Prostate gland (tissue), 2 donors: Measurements from ENCODE around the gene PIK3R2.

Experiments used
- CTCF ChIP-seq, 4 experiments: fragments of 200-600 bp in 2 of 4; fragments of 450-650 bp in 2 of 4; sonication (generic) in 2 of 4; IDR thresholded peaks; 1 replicate in 3 of 4; 2 replicates in 1 of 4; pipeline ENCODE4 v1.5.1; 2016 to 2019; ENCODE audit warnings: antibody characterized with exemption in 4 of 4, mild to moderate bottlenecking in 2 of 4, moderate library complexity in 2 of 4
- POLR2A ChIP-seq: fragments of 450-650 bp; IDR thresholded peaks from one replicate; pipeline ENCODE4 v1.6.1; 2016; ENCODE audit warnings: antibody characterized with exemption, mild to moderate bottlenecking
- POLR2AphosphoS5 ChIP-seq: sonication (generic); formaldehyde crosslinking; IDR thresholded peaks from one replicate; pipeline ENCODE4 v1.6.1; 2017; ENCODE audit warnings: antibody characterized with exemption

- no peak for TF ChIP-seq POLR2AphosphoS5
- TF ChIP-seq CTCF (IDR thresholded peaks at IDR 0.05): no peak
- no peak for TF ChIP-seq POLR2A
These were observed 7.5 kb upstream of the PIK3R2 start for GRCh38 chr19:18145391-18145999.
